Astrocyte (in vitro differentiated cells and primary cell): ENCODE results near the gene CD84. TPM values are rescaled to one million over a fixed set of nuclear protein-coding genes. Genes with fewer than 3 reads are reported as not detected.
A peak's percentile ranks its signal among the peaks of the same experiment; 100 is the strongest.

ENCODE experiments used
- DNase-seq: peaks from one replicate; pipeline ENCODE4 v3.0.0-alpha.2; 2010; ENCODE audit warnings: low read depth
- FAIRE-seq: peaks from 2 replicates; lab custom pipeline; 2011; peaks lifted over from hg19 to GRCh38; lab: Jason Lieb, UNC
- H2AFZ ChIP-seq: 2 replicates; pipeline ENCODE4 v1.6.0; 2012; ENCODE audit warnings: low read depth, low read length, inconsistent platforms
- H3K27ac ChIP-seq: 2 replicates; pipeline ENCODE4 v1.5.1; 2011; ENCODE audit warnings: low read depth, low read length, inconsistent platforms
- H3K27me3 ChIP-seq: 2 replicates; pipeline ENCODE4 v1.6.0; 2011; ENCODE audit warnings: low read length, inconsistent platforms; ENCODE audit not compliant: insufficient read depth
- H3K36me3 ChIP-seq: 2 replicates; pipeline ENCODE4 v1.5.1; 2011; ENCODE audit warnings: low read length, inconsistent platforms; ENCODE audit not compliant: insufficient read depth
- H3K4me1 ChIP-seq: 2 replicates; pipeline ENCODE4 v1.5.1; 2011; ENCODE audit warnings: low read length, inconsistent platforms; ENCODE audit not compliant: insufficient read depth
- H3K4me2 ChIP-seq: 2 replicates; pipeline ENCODE4 v1.6.0; 2012; ENCODE audit warnings: low read length, inconsistent platforms
- H3K4me3 ChIP-seq: 2 replicates; pipeline ENCODE4 v1.5.1; 2011; ENCODE audit warnings: low read depth, mild to moderate bottlenecking, low read length, inconsistent platforms; ENCODE audit not compliant: insufficient read depth
- H3K79me2 ChIP-seq: 2 replicates; pipeline ENCODE4 v1.6.0; 2012; ENCODE audit warnings: mild to moderate bottlenecking, low read length, inconsistent platforms; ENCODE audit not compliant: insufficient read depth
- H3K9ac ChIP-seq: 2 replicates; pipeline ENCODE4 v1.6.0; 2012; ENCODE audit warnings: mild to moderate bottlenecking, low read length, inconsistent platforms
- H3K9me3 ChIP-seq: 2 replicates; pipeline ENCODE4 v1.5.1; 2012; ENCODE audit warnings: low read depth, mild to moderate bottlenecking, low read length, inconsistent platforms; ENCODE audit not compliant: insufficient read depth
- H4K20me1 ChIP-seq: 2 replicates; pipeline ENCODE4 v1.6.0; 2012; ENCODE audit warnings: low read length, inconsistent platforms; ENCODE audit not compliant: insufficient read depth
- H3K27ac Mint-ChIP-seq: one replicate; pipeline ENCODE4 v1.8.0; 2021; ENCODE audit warnings: mild to moderate bottlenecking, mixed read lengths; ENCODE audit not compliant: unreplicated experiment
- H3K27me3 Mint-ChIP-seq: one replicate; pipeline ENCODE4 v1.8.0; 2021; ENCODE audit warnings: low read depth, mixed read lengths; ENCODE audit not compliant: unreplicated experiment
- H3K36me3 Mint-ChIP-seq: one replicate; pipeline ENCODE4 v1.8.0; 2021; ENCODE audit warnings: low read depth, mixed read lengths; ENCODE audit not compliant: unreplicated experiment
- H3K4me1 Mint-ChIP-seq: one replicate; pipeline ENCODE4 v1.8.0; 2021; ENCODE audit warnings: low read depth, mixed read lengths; ENCODE audit not compliant: unreplicated experiment
- H3K4me3 Mint-ChIP-seq: one replicate; pipeline ENCODE4 v1.8.0; 2021; ENCODE audit warnings: mild to moderate bottlenecking, moderate library complexity, mixed read lengths; ENCODE audit not compliant: unreplicated experiment
- H3K9me3 Mint-ChIP-seq: one replicate; pipeline ENCODE4 v1.8.0; 2021; ENCODE audit warnings: mild to moderate bottlenecking, mixed read lengths; ENCODE audit not compliant: unreplicated experiment
- CTCF ChIP-seq: IDR thresholded peaks from 2 replicates; pipeline ENCODE4 v1.5.1; 2011; ENCODE audit warnings: low read depth, mild to moderate bottlenecking, inconsistent platforms, low read length, moderate library complexity; ENCODE audit not compliant: insufficient read depth
- EZH2 ChIP-seq: IDR thresholded peaks from 2 replicates; pipeline ENCODE4 v1.6.1; 2012; ENCODE audit warnings: mild to moderate bottlenecking, low read length, inconsistent platforms; ENCODE audit not compliant: insufficient read depth
- total RNA-seq: library from RNA; stranded (reverse); gene quantifications from 2 replicates; pipeline ENCODE4 v1.2.1, GENCODE V29; 2021

Gene CD84
- total RNA-seq, 1 donor from 2014 or later, result not detected

- H3K36me3 Mint-ChIP-seq, result no peaks in the 10 kb centered on the region
- H3K9ac ChIP-seq, result no peak overlapping the region
These were observed 43.9 kb upstream of the CD84 start for GRCh38 chr1:160623227-160623633.

GRCh38 chr1:160622501-160623226 lies 43.4 kb upstream of the CD84 start:
- Mint-ChIP-seq H3K4me3 (no peak overlapping the region), H3K9me3 (peaks cover 1% of the 10 kb centered on the region), H3K27me3 (no peaks in the 10 kb centered on the region), H3K27ac (peak overlapping the region; percentile 20), H3K36me3 (no peaks in the 10 kb centered on the region), H3K4me1 (peaks cover 7% of the 10 kb centered on the region)
- no peaks in the 10 kb centered on the region for H3K4me1 ChIP-seq
- DNase-seq (no peak), FAIRE-seq (no peak)
- no peak overlapping the region for H3K4me3 ChIP-seq
- no peaks in the 10 kb centered on the region for H3K79me2 ChIP-seq
- H2AFZ ChIP-seq, result no peak overlapping the region
- H3K4me2 ChIP-seq, result no peak overlapping the region
- no peaks in the 10 kb centered on the region for H3K9me3 ChIP-seq
- H4K20me1 ChIP-seq, result no peaks in the 10 kb centered on the region
- no peaks in the 10 kb centered on the region for H3K36me3 ChIP-seq
- no peak overlapping the region for H3K9ac ChIP-seq
- no peak overlapping the region for H3K27ac ChIP-seq
- no peaks in the 10 kb centered on the region for H3K27me3 ChIP-seq
- TF ChIP-seq CTCF (no peak), EZH2 (no peak)

More at GRCh38 chr1:160623227-160623633, 43.9 kb upstream of the CD84 start:
- TF ChIP-seq EZH2 (no peak), CTCF (no peak)
- Mint-ChIP-seq H3K27ac (no peak overlapping the region), H3K4me1 (peaks cover 7% of the 10 kb centered on the region), H3K9me3 (peaks cover 1% of the 10 kb centered on the region), H3K27me3 (no peaks in the 10 kb centered on the region), H3K4me3 (no peak overlapping the region)
- no peaks in the 10 kb centered on the region for H3K36me3 ChIP-seq
- H3K79me2 ChIP-seq, result no peaks in the 10 kb centered on the region
- H3K27me3 ChIP-seq, result no peaks in the 10 kb centered on the region
- no peak overlapping the region for H3K4me3 ChIP-seq
- no peak for DNase-seq
- FAIRE-seq, result no peak
- no peak overlapping the region for H3K4me2 ChIP-seq
- H3K4me1 ChIP-seq, result no peaks in the 10 kb centered on the region
- no peaks in the 10 kb centered on the region for H4K20me1 ChIP-seq
- no peaks in the 10 kb centered on the region for H3K9me3 ChIP-seq
- no peak overlapping the region for H2AFZ ChIP-seq
- H3K27ac ChIP-seq, result no peak overlapping the region
